CD4-positive, alpha-beta T cell (primary cell): ENCODE measurements around the gene KIF27. TPM values are rescaled to one million over a fixed set of nuclear protein-coding genes. Genes with fewer than 3 reads are reported as not detected.

Experiments
- ATAC-seq: fragments of 200-7000 bp; cut with Tn5 transposase; one replicate; pipeline ENCODE4 v1.10.0; 2022; ENCODE audit warnings: mild to moderate bottlenecking; ENCODE audit not compliant: poor library complexity
- CTCF ChIA-PET: fragments of 350-600 bp; sonication (Branson Sonifier 250); formaldehyde crosslinking; loops from one replicate; lab custom pipeline; 2021; ENCODE audit warnings: antibody characterized with exemption, inconsistent platforms; lab: Charles Lee
- POLR2A ChIA-PET: fragments of 350-600 bp; sonication (Branson Sonifier 250); formaldehyde crosslinking; loops from one replicate; lab custom pipeline; 2021; ENCODE audit warnings: antibody characterized with exemption, inconsistent platforms; lab: Charles Lee
- DNase-seq, 14 experiments: peaks; one replicate each; pipeline ENCODE4 v3.0.0-alpha.2; 2013 to 2020; ENCODE audit warnings: mixed read lengths in 2 of 14
- H3K27ac ChIP-seq, 2 donors: one replicate each; pipeline versions ENCODE4 v1.5.1 to v1.7.0; 2013; ENCODE audit warnings: low read length in 2 of 2, low read depth in 1 of 2, mild to moderate bottlenecking in 1 of 2
- H3K27me3 ChIP-seq, 2 experiments: 1 replicate in 1 of 2; 2 replicates in 1 of 2; pipeline versions ENCODE4 v1.6.1 to v1.7.0; 2013; ENCODE audit warnings: low read length in 2 of 2, control low read depth in 1 of 2, mild to moderate bottlenecking in 1 of 2, moderate library complexity in 1 of 2; ENCODE audit not compliant: insufficient read depth in 2 of 2, control insufficient read depth in 1 of 2
- H3K36me3 ChIP-seq: one replicate; pipeline ENCODE4 v1.6.1; 2013; ENCODE audit warnings: low read length, control low read depth; ENCODE audit not compliant: insufficient read depth
- H3K4me1 ChIP-seq: one replicate; pipeline ENCODE4 v1.6.1; 2013; ENCODE audit warnings: low read length, control low read depth; ENCODE audit not compliant: insufficient read depth
- H3K4me3 ChIP-seq: one replicate; pipeline ENCODE4 v1.5.1; 2013; ENCODE audit warnings: mild to moderate bottlenecking, low read length, moderate library complexity
- H3K9me3 ChIP-seq, 2 experiments: 1 replicate in 1 of 2; 2 replicates in 1 of 2; pipeline versions ENCODE4 v1.6.1 to v1.7.0; 2013; ENCODE audit warnings: low read length in 2 of 2, mild to moderate bottlenecking in 2 of 2, control low read depth in 1 of 2, moderate library complexity in 1 of 2; ENCODE audit not compliant: control insufficient read depth in 1 of 2, insufficient read depth in 1 of 2
- H3K27ac Mint-ChIP-seq: one replicate; pipeline ENCODE4 v1.8.0; 2020; ENCODE audit warnings: mixed read lengths
- H3K27me3 Mint-ChIP-seq: one replicate; pipeline ENCODE4 v1.8.0; 2021; ENCODE audit warnings: mixed read lengths
- H3K36me3 Mint-ChIP-seq: one replicate; pipeline ENCODE4 v1.8.0; 2021; ENCODE audit warnings: low read depth, mixed read lengths
- H3K4me1 Mint-ChIP-seq: one replicate; pipeline ENCODE4 v1.8.0; 2021; ENCODE audit warnings: low read depth, mixed read lengths
- H3K4me3 Mint-ChIP-seq: one replicate; pipeline ENCODE4 v1.8.0; 2020; ENCODE audit warnings: mild to moderate bottlenecking, mixed read lengths
- H3K9me3 Mint-ChIP-seq: one replicate; pipeline ENCODE4 v1.8.0; 2020; ENCODE audit warnings: mixed read lengths
- CTCF ChIP-seq: fragments of 200-600 bp; IDR thresholded peaks from one replicate; pipeline ENCODE4 v1.8.0; 2022; ENCODE audit warnings: antibody characterized with exemption, mild to moderate bottlenecking
- intact Hi-C, 2 experiments: fragments of 100-400 bp; cut with DNase I in 1 of 2; cut with micrococcal nuclease in 1 of 2; formaldehyde crosslinking; loops; one replicate each; pipeline versions ENCODE4 v1.15.1 to v1.9.0; 2023 to 2025; cut with DNase I, micrococcal nuclease
- total RNA-seq, 174 experiments: library from RNA in 2 of 174; stranded (reverse) in 2 of 174; gene quantifications; one replicate each; pipeline ENCODE4 v1.2.3 and lab custom pipeline; 2021 to 2026

The KIF27 gene
- total RNA-seq, 2 experiments from 2014 or later: 3.6 to 5.1 TPM

- no peak for TF ChIP-seq CTCF
- H3K4me1 Mint-ChIP-seq: peaks cover 15% of the 10 kb centered on the region
- H3K27ac Mint-ChIP-seq: no peak overlapping the region
- intact Hi-C loops: no loop called here
- ChIA-PET CTCF (interaction anchor here (0.7 kb wide), 1 partner anchor 452 kb away, joined by 4 read pairs; no protein-coding TSS in a partner anchor), POLR2A (no interaction called here)
- ATAC-seq: no peak
- DNase-seq: no peak
- Histone ChIP-seq H3K9me3 (no peaks in the 10 kb centered on the region), H3K27me3 (no peaks in the 10 kb centered on the region), H3K27ac (no peak overlapping the region), H3K36me3 (no peaks in the 10 kb centered on the region), H3K4me3 (no peak overlapping the region), H3K4me1 (no peaks in the 10 kb centered on the region)
- H3K4me3 Mint-ChIP-seq: no peak overlapping the region
- H3K36me3 Mint-ChIP-seq: no peaks in the 10 kb centered on the region
- H3K9me3 Mint-ChIP-seq: no peaks in the 10 kb centered on the region
- no peaks in the 10 kb centered on the region for H3K27me3 Mint-ChIP-seq
Observed at GRCh38 chr9:83932011-83932410, 10.8 kb upstream of the KIF27 start.

- DNase-seq (no peak), ATAC-seq (no peak)
- Histone ChIP-seq H3K27ac (no peak overlapping the region), H3K9me3 (no peaks in the 10 kb centered on the region), H3K4me3 (no peak overlapping the region), H3K4me1 (no peaks in the 10 kb centered on the region), H3K36me3 (no peaks in the 10 kb centered on the region), H3K27me3 (no peaks in the 10 kb centered on the region)
- CTCF ChIA-PET: no interaction called here
- POLR2A ChIA-PET: no interaction called here
- H3K27ac Mint-ChIP-seq: no peak overlapping the region
- H3K9me3 Mint-ChIP-seq: no peaks in the 10 kb centered on the region
- intact Hi-C loops: no loop called here
- no peak overlapping the region for H3K4me3 Mint-ChIP-seq
- no peak for TF ChIP-seq CTCF
- peaks cover 15% of the 10 kb centered on the region for H3K4me1 Mint-ChIP-seq
- H3K27me3 Mint-ChIP-seq: no peaks in the 10 kb centered on the region
- no peaks in the 10 kb centered on the region for H3K36me3 Mint-ChIP-seq
Observed at GRCh38 chr9:83930881-83931280, 9.6 kb upstream of the KIF27 start.

GRCh38 chr9:83927591-83927990 is 6.4 kb upstream of the KIF27 start:
- Mint-ChIP-seq H3K36me3 (no peaks in the 10 kb centered on the region), H3K27me3 (no peaks in the 10 kb centered on the region), H3K4me3 (no peak overlapping the region), H3K27ac (no peak overlapping the region), H3K4me1 (peaks cover 15% of the 10 kb centered on the region), H3K9me3 (no peaks in the 10 kb centered on the region)
- intact Hi-C loops: no loop called here
- Histone ChIP-seq H3K27me3 (no peaks in the 10 kb centered on the region), H3K9me3 (no peaks in the 10 kb centered on the region), H3K4me1 (no peaks in the 10 kb centered on the region), H3K36me3 (no peaks in the 10 kb centered on the region), H3K27ac (no peak overlapping the region), H3K4me3 (no peak overlapping the region)
- ChIA-PET CTCF (no interaction called here), POLR2A (no interaction called here)
- ATAC-seq (no peak), DNase-seq (no peak)
- TF ChIP-seq CTCF: no peak
